CD8-positive, alpha-beta memory T cell (primary cell): Measurements from ENCODE around the gene NUDCD2. TPM values are rescaled to one million over a fixed set of nuclear protein-coding genes. Genes with fewer than 3 reads are reported as not detected.

Experiments used
- CTCF ChIA-PET: fragments of 350-600 bp; sonication (Branson Sonifier 250); formaldehyde crosslinking; loops from one replicate; lab custom pipeline; 2021; ENCODE audit warnings: antibody characterized with exemption; lab: Charles Lee
- POLR2A ChIA-PET: fragments of 350-600 bp; sonication (Branson Sonifier 250); formaldehyde crosslinking; loops from one replicate; lab custom pipeline; 2021; ENCODE audit warnings: antibody characterized with exemption; lab: Charles Lee
- DNase-seq, 5 donors: peaks; one replicate each; pipeline versions ENCODE4 v3.0.0 to v3.0.0-alpha.2; 2020 to 2022; ENCODE audit warnings: mixed read lengths in 1 of 5
- H3K27ac ChIP-seq: one replicate; pipeline ENCODE4 v1.7.0; 2013; ENCODE audit warnings: low read depth, mild to moderate bottlenecking, low read length, moderate library complexity
- H3K27me3 ChIP-seq: 2 replicates; pipeline ENCODE4 v1.7.0; 2013; ENCODE audit warnings: low read length, mild to moderate bottlenecking; ENCODE audit not compliant: insufficient read depth, poor library complexity, severe bottlenecking
- H3K36me3 ChIP-seq: 2 replicates; pipeline ENCODE4 v1.7.0; 2013; ENCODE audit warnings: mild to moderate bottlenecking, low read length, moderate library complexity; ENCODE audit not compliant: insufficient read depth
- H3K4me1 ChIP-seq: 2 replicates; pipeline ENCODE4 v1.7.0; 2013; ENCODE audit warnings: mild to moderate bottlenecking, low read length, moderate library complexity; ENCODE audit not compliant: insufficient read depth
- H3K4me3 ChIP-seq: 2 replicates; pipeline ENCODE4 v1.7.0; 2013; ENCODE audit warnings: mild to moderate bottlenecking, low read length
- H3K9me3 ChIP-seq: 2 replicates; pipeline ENCODE4 v1.7.0; 2013; ENCODE audit warnings: mild to moderate bottlenecking, low read length
- H3K27ac Mint-ChIP-seq, 8 donors: one replicate each; pipeline ENCODE4 v1.8.0; 2020 to 2021; ENCODE audit warnings: mixed read lengths in 8 of 8, mild to moderate bottlenecking in 6 of 8, inconsistent platforms in 3 of 8, moderate library complexity in 3 of 8
- H3K27me3 Mint-ChIP-seq, 2 donors: one replicate each; pipeline ENCODE4 v1.8.0; 2020 to 2021; ENCODE audit warnings: mixed read lengths in 2 of 2, mild to moderate bottlenecking in 1 of 2, moderate library complexity in 1 of 2
- H3K36me3 Mint-ChIP-seq, 3 donors: one replicate each; pipeline ENCODE4 v1.8.0; 2020 to 2021; ENCODE audit warnings: mixed read lengths in 3 of 3, inconsistent platforms in 1 of 3, mild to moderate bottlenecking in 1 of 3
- H3K4me1 Mint-ChIP-seq, 3 donors: one replicate each; pipeline ENCODE4 v1.8.0; 2020 to 2021; ENCODE audit warnings: mixed read lengths in 3 of 3, inconsistent platforms in 1 of 3, mild to moderate bottlenecking in 1 of 3
- H3K4me3 Mint-ChIP-seq, 7 donors: one replicate each; pipeline ENCODE4 v1.8.0; 2020 to 2021; ENCODE audit warnings: mixed read lengths in 7 of 7, mild to moderate bottlenecking in 6 of 7, moderate library complexity in 4 of 7, inconsistent platforms in 2 of 7
- H3K9me3 Mint-ChIP-seq, 5 donors: one replicate each; pipeline ENCODE4 v1.8.0; 2020 to 2022; ENCODE audit warnings: mixed read lengths in 5 of 5, mild to moderate bottlenecking in 3 of 5, moderate library complexity in 2 of 5, inconsistent platforms in 1 of 5
- polyA plus RNA-seq: library from polyadenylated mRNA; unstranded; fragments of 300-500 nt; fragmentation: Illumina TruSeq; gene quantifications from one replicate; pipeline ENCODE4 v1.2.3, GENCODE V29; 2021
- total RNA-seq, 2 experiments: library from RNA; stranded (reverse); gene quantifications; one replicate each; pipeline ENCODE4 v1.2.3, GENCODE V29; 2021

The NUDCD2 gene
- total and polyA plus RNA-seq, 3 experiments from 2014 or later, result 31.3 to 52.5 (median 36.2) TPM

- H3K27me3 Mint-ChIP-seq, result peaks cover 0 to 1% of the 10 kb centered on the region in 2 donors
- POLR2A ChIA-PET, result interaction anchor here (0.6 kb wide), 1 partner anchor 10 kb away, joined by 5 read pairs; no protein-coding TSS in a partner anchor
- no peak overlapping the region for H3K4me3 Mint-ChIP-seq
- H3K27ac ChIP-seq, result no peak overlapping the region
- H3K4me1 Mint-ChIP-seq, result peaks cover 0 to 2% (median under 1%) of the 10 kb centered on the region in 3 donors
- H3K27me3 ChIP-seq, result no peaks in the 10 kb centered on the region
- no peaks in the 10 kb centered on the region for H3K4me1 ChIP-seq
- no peak overlapping the region for H3K27ac Mint-ChIP-seq
- CTCF ChIA-PET, result interaction anchor here (1.2 to 2.7 kb wide), 3 partner anchors 10 to 29 kb away, joined by 3 to 6 read pairs (median 4); partner anchors contain the start of genes HMMR, MAT2B and NUDCD2
- H3K9me3 ChIP-seq, result no peaks in the 10 kb centered on the region
- peaks cover 0 to 2% (median 0%) of the 10 kb centered on the region in 3 donors for H3K36me3 Mint-ChIP-seq
- no peak overlapping the region for H3K4me3 ChIP-seq
- H3K9me3 Mint-ChIP-seq, result no peaks in the 10 kb centered on the region
- no peaks in the 10 kb centered on the region for H3K36me3 ChIP-seq
- no peak for DNase-seq
Observed at GRCh38 chr5:163489745-163490075, 29.8 kb upstream of the NUDCD2 start.

DNA sequence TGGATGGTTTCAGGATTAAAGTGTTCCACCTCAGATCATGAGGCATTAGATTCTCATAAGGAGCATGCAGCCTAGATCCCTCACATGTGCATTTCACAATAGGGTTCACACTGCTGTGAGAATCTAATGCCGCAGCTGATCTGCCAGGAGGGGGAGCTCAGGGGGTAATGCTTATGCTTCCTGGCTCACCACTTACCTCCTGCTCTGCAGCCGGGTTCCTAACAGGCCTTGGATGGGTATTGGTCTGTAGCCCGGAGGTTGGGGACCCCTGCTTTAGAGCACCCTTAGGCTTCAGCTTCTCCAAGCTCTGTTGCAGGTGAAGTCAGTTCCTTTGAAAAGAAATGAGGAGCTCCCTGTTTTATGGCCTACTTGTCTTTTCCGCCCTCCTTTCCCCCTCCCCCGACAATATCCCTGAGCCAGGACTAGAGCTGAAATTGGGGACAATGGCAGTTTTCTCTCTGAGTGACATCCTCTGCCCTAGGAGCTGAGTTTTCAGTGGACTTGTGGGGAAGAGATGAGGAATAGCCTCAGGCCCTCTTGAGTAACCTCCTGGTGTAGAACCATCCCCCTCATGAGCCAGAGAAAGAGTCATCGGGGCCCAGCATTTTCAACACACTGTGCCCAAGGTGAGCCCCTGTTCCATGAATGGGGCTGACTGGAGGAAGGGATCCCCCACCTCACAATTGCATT, 29.3 kb upstream of the NUDCD2 start:
- Mint-ChIP-seq H3K36me3 (peaks cover 0 to 2% (median 0%) of the 10 kb centered on the region in 3 donors), H3K27me3 (peaks cover 0 to 1% of the 10 kb centered on the region in 2 donors), H3K27ac (peak overlapping the region in 1 of 8 donors; percentile 45), H3K9me3 (no peaks in the 10 kb centered on the region), H3K4me1 (peaks cover 0 to 4% (median 3%) of the 10 kb centered on the region in 3 donors), H3K4me3 (no peak overlapping the region)
- H3K9me3 ChIP-seq, result no peaks in the 10 kb centered on the region
- no peaks in the 10 kb centered on the region for H3K4me1 ChIP-seq
- no peak overlapping the region for H3K4me3 ChIP-seq
- no peak for DNase-seq
- H3K27me3 ChIP-seq, result no peaks in the 10 kb centered on the region
- POLR2A ChIA-PET, result no interaction called here
- H3K27ac ChIP-seq, result no peak overlapping the region
- CTCF ChIA-PET, result interaction anchor here (0.9 to 2.7 kb wide), 6 partner anchors 10 to 29 kb away, joined by 3 to 6 read pairs (median 4); partner anchors contain the start of genes HMMR, MAT2B and NUDCD2
- no peaks in the 10 kb centered on the region for H3K36me3 ChIP-seq

- no peaks in the 10 kb centered on the region for H3K36me3 ChIP-seq
- H3K27me3 ChIP-seq, result no peaks in the 10 kb centered on the region
- no peak overlapping the region for H3K4me3 ChIP-seq
- no peaks in the 10 kb centered on the region for H3K9me3 Mint-ChIP-seq
- no peaks in the 10 kb centered on the region for H3K9me3 ChIP-seq
- no peak overlapping the region for H3K4me3 Mint-ChIP-seq
- peak overlapping the region in 2 of 8 donors; percentile 17 to 47 for H3K27ac Mint-ChIP-seq
- peaks cover 1 to 21% (median 10%) of the 10 kb centered on the region in 3 donors for H3K4me1 Mint-ChIP-seq
- no peaks in the 10 kb centered on the region for H3K36me3 Mint-ChIP-seq
- H3K27me3 Mint-ChIP-seq, result no peaks in the 10 kb centered on the region
- no peak for DNase-seq
- no peaks in the 10 kb centered on the region for H3K4me1 ChIP-seq
- no peak overlapping the region for H3K27ac ChIP-seq
- ChIA-PET POLR2A (no interaction called here), CTCF (interaction anchor here (1.0 to 1.3 kb wide), 2 partner anchors 10 kb away, joined by 3 read pairs; no protein-coding TSS in a partner anchor)
Observed at GRCh38 chr5:163478982-163479271, 19.0 kb upstream of the NUDCD2 start.

GRCh38 chr5:163478126-163478981, 18.5 kb upstream of the NUDCD2 start:
- no peaks in the 10 kb centered on the region for H3K9me3 ChIP-seq
- H3K4me1 ChIP-seq, result no peaks in the 10 kb centered on the region
- peak overlapping the region in 1 of 8 donors; percentile 54 for H3K27ac Mint-ChIP-seq
- CTCF ChIA-PET, result interaction anchor here (1.0 kb wide), 2 partner anchors 10 to 27 kb away, joined by 3 read pairs; partner anchors contain the start of gene MAT2B
- no peak overlapping the region for H3K4me3 ChIP-seq
- peaks cover 1 to 21% (median 12%) of the 10 kb centered on the region in 3 donors for H3K4me1 Mint-ChIP-seq
- H3K36me3 ChIP-seq, result no peaks in the 10 kb centered on the region
- no peaks in the 10 kb centered on the region for H3K27me3 ChIP-seq
- DNase-seq, result no peak
- no peaks in the 10 kb centered on the region for H3K9me3 Mint-ChIP-seq
- H3K27ac ChIP-seq, result no peak overlapping the region
- no peaks in the 10 kb centered on the region for H3K27me3 Mint-ChIP-seq
- POLR2A ChIA-PET, result no interaction called here
- no peaks in the 10 kb centered on the region for H3K36me3 Mint-ChIP-seq
- no peak overlapping the region for H3K4me3 Mint-ChIP-seq

DNA sequence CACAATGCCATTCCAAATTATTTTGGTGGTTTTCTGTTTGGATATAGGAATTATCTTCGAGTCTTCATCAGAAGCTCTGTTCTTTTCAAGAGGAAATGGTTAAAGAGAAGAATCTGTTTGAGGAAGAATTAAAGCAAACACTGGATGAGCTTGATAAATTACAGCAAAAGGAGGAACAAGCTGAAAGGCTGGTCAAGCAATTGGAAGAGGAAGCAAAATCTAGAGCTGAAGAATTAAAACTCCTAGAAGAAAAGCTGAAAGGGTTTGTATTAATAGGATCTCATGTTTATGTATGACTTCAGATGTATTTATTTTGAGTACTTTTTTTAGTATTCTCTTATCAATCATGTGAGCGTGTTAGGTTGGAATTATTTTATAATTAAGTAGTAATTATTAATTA, 15.5 kb upstream of the NUDCD2 start:
- Histone ChIP-seq H3K4me1 (no peaks in the 10 kb centered on the region), H3K27ac (no peak overlapping the region), H3K36me3 (no peaks in the 10 kb centered on the region), H3K9me3 (no peaks in the 10 kb centered on the region), H3K27me3 (no peaks in the 10 kb centered on the region), H3K4me3 (no peak overlapping the region)
- Mint-ChIP-seq H3K36me3 (no peaks in the 10 kb centered on the region), H3K4me3 (no peak overlapping the region), H3K4me1 (peaks cover 1 to 21% (median 17%) of the 10 kb centered on the region in 3 donors), H3K9me3 (no peaks in the 10 kb centered on the region), H3K27ac (no peak overlapping the region), H3K27me3 (no peaks in the 10 kb centered on the region)
- CTCF ChIA-PET, result interaction anchor here (1.3 to 1.4 kb wide), 2 partner anchors 14 to 15 kb away, joined by 3 to 4 read pairs; partner anchors contain the start of genes HMMR and NUDCD2
- POLR2A ChIA-PET, result no interaction called here
- no peak for DNase-seq

DNA sequence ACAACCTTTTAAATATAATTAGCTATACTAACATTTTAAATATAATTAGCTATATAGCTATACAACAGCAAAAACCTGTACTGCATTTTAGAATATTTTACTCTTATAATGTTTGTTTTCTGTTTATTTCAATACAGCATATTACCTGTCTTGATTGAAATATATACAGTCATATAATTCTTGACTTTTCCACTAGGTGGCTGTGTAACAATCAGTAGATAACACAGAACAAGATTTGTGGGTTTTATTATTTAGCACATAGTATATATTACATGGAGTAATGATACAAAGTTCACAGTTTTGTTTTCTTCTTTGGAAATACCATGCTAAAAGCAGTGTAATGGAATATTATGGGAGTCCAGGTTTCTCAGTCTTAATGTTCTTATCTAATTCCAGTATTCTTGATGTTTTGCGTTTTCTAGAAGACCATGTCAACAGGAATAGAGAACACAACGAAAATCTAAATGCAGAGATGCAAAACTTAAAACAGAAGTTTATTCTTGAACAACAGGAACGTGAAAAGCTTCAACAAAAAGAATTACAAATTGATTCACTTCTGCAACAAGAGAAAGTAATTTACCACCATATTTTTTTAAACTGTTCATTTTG, 13.8 kb upstream of the NUDCD2 start:
- H3K27me3 Mint-ChIP-seq, result no peaks in the 10 kb centered on the region
- H3K9me3 Mint-ChIP-seq, result no peaks in the 10 kb centered on the region
- CTCF ChIA-PET, result interaction anchor here (0.9 to 2.6 kb wide), 5 partner anchors 8 to 29 kb away, joined by 3 to 11 read pairs (median 4); partner anchors contain the start of genes HMMR and NUDCD2
- H3K36me3 Mint-ChIP-seq, result no peaks in the 10 kb centered on the region
- H3K27ac Mint-ChIP-seq, result no peak overlapping the region
- peaks cover 1 to 13% (median 12%) of the 10 kb centered on the region in 3 donors for H3K4me1 Mint-ChIP-seq
- Histone ChIP-seq H3K4me1 (no peaks in the 10 kb centered on the region), H3K27ac (no peak overlapping the region), H3K4me3 (no peak overlapping the region), H3K9me3 (no peaks in the 10 kb centered on the region), H3K27me3 (no peaks in the 10 kb centered on the region), H3K36me3 (no peaks in the 10 kb centered on the region)
- peak in 1 of 5 donors; percentile 31 for DNase-seq
- POLR2A ChIA-PET, result no interaction called here
- no peak overlapping the region for H3K4me3 Mint-ChIP-seq

- no peaks in the 10 kb centered on the region for H3K4me1 ChIP-seq
- no peak overlapping the region for H3K27ac ChIP-seq
- Mint-ChIP-seq H3K27ac (peak overlapping the region in 3 of 8 donors; percentile 29 to 64 (median 41)), H3K9me3 (no peaks in the 10 kb centered on the region), H3K27me3 (no peaks in the 10 kb centered on the region), H3K4me3 (peak overlapping the region in 1 of 7 donors; percentile 23), H3K36me3 (no peaks in the 10 kb centered on the region), H3K4me1 (peaks cover 7 to 22% (median 22%) of the 10 kb centered on the region in 3 donors)
- POLR2A ChIA-PET, result no interaction called here
- no peaks in the 10 kb centered on the region for H3K36me3 ChIP-seq
- CTCF ChIA-PET, result interaction anchor here (1.1 kb wide), 1 partner anchor 8 kb away, joined by 3 read pairs; the partner anchor contains the start of genes HMMR and NUDCD2
- H3K9me3 ChIP-seq, result no peaks in the 10 kb centered on the region
- no peak for DNase-seq
- no peak overlapping the region for H3K4me3 ChIP-seq
- H3K27me3 ChIP-seq, result no peaks in the 10 kb centered on the region
Observed at GRCh38 chr5:163467682-163468081, 7.8 kb upstream of the NUDCD2 start.
